Activated gamma-delta T cell (primary cell): ENCODE data around the gene RBM22.
"Not testable (repeated sequence)": the region's sequence is repeated elsewhere in the genome, so short reads cannot be mapped to it uniquely, and the experiment has no call there.

ENCODE experiments used
- DNase-seq: peaks from one replicate; lab custom pipeline; 2025; lab: John Stamatoyannopoulos, UW
- total RNA-seq, 2 donors: gene quantifications; one replicate each; lab custom pipeline; 2026; lab: John Stamatoyannopoulos, UW

RBM22 gene
- total RNA-seq: 123 to 132 reads per million in 2 donors

DNA sequence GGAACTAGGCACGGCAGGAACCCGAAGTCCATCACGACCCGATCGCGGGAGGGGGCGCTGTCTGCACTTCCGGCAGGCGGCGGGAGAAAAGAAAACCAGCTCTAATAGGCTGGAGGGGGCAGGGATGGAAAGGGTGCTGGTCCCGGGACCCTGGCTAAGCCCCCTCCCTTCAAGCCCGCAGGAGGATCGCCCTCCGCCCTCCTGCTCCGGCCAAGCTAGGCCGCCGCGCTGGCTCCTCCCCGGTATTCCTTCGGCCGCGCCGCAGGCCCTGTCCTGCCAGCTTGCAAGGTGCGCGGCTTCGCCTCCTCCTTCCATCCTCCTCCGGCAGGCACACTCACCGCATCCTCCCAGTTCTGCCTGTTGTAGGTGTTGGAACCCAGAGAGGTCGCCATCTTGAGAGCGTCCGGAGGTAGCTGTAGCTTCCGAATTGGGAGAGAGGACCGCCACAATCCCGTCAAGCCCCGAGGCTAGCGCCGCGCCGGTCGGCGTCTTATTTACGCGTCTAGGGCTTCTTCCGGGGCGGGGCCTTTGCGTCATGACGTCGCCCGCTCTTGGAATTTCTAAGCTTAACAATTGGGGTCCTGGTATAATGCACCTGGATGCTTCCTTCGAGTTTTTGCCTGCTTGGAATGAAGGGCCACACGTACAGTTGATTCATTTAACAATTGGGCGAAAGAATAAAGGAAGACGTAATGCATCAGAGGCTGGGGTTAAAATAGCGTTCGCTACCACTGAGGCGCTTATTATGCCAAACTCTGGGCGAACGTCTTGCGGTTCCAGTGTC is at the start of gene RBM22:
TSS of gene RBM22 (minus strand) at position 469 of the 784 bp plus-strand sequence. CDS start at position 392, 77 bp downstream.
- peak; percentile 84 for DNase-seq

DNA sequence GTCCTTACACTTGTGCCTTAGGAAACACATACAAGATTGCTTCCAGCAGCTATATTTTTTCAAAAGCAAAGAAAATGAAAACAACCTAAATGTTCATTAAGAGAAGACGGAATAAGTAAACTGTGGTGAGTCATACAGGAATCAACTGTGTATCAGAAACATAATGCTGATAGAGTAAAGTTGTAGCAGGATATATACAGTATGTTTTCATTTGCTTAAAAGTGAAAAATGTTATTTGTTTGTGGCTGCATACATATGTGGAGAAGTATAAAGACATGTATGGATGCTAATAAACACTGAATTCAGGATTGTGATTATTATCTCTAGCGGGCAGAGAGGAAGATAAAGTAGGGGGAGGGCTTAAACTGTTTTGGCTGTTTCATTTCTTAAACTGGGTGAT is 49.6 kb upstream of the RBM22 start:
- no peak for DNase-seq

GRCh38 chr5:150743142-150743488 is 42.3 kb upstream of the RBM22 start:
- not testable (repeated sequence) for DNase-seq

DNA sequence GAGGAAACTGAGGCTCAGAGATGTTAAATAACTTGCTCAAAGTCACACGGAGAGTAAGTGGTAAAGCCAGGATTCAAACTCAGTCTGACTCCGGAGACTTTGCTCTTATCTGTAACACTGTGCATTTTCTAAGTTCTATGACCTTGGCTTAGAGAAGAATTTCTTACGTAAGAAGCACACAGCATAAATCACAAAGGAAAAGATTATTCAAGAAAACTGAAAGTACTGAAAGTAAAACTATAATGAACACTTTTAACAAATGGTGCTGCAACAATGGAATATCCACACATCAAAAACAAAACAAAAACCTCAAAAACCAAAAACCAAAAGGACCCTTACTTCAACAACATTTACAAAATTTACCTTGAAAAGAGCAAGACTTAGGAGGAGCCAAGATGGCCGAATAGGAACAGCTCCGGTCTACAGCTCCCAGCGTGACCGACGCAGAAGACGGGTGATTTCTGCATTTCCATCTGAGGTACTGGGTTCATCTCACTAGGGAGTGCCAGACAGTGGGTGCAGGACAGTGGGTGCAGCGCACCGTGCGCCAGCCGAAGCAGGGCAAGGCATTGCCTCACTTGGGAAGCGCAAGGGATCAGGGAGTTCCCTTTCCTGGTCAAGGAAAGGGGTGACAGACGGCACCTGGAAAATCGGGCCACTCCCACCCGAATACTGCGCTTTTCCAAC is 41.7 kb upstream of the RBM22 start:
- DNase-seq: not testable (repeated sequence)

DNA sequence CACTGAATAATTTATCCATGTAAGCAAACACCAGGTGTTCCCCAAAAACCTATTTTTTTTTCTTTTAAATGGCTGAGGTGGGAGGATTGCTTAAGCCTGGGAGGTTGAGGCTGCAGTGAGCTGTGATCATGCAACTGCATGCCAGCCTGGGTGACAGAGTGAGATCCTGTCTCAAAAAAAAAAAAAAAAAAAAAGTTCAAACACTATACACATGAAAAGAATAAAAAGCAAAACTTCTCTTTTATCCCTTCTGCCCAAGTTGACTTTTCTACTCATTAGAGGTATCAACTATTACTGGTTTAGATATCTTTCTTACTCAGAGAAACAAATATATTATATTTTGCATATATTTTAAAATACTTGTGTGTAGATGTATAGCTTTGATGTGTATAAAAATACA is 40.1 kb upstream of the RBM22 start:
- no peak for DNase-seq

GRCh38 chr5:150738862-150739261 is 38.0 kb upstream of the RBM22 start:
- DNase-seq: no peak

DNA sequence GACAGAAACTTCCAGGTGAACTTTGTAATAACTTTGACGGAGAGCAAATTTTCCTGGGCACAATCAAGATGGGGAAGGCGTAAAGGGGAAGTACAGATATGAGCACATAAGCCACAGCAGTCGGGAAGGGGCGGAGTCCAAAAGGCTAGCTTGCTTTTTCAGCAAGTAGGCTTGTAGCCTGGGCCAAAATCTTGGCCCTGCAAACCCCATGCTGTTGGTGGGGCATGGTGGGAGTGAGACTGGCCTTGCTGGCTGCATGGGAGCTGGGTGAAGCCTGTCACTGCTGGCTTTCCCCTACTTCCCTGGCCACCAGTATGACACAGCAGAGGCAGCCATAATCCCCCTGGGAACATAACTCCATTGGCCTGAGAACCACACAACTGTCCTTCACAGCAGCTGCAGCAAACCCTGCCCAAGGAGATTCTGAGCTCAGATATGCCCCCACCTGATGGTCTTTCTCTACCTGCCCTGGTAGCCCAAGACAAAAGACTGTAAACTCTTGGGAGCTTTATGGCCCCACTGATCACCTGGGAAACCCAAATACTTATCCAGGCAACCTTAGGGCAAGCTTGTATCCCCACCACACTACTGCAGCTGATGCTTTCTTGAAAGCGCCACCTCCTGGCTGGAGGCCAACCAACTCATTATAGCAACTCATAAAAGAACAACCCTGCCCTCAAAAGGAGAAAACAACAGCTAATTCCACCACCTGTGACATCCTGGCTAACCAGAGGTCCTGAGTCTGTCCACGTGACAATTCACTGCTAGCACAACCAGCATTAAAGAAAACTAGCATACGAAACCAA is 33.9 kb upstream of the RBM22 start:
- no peak for DNase-seq

DNA sequence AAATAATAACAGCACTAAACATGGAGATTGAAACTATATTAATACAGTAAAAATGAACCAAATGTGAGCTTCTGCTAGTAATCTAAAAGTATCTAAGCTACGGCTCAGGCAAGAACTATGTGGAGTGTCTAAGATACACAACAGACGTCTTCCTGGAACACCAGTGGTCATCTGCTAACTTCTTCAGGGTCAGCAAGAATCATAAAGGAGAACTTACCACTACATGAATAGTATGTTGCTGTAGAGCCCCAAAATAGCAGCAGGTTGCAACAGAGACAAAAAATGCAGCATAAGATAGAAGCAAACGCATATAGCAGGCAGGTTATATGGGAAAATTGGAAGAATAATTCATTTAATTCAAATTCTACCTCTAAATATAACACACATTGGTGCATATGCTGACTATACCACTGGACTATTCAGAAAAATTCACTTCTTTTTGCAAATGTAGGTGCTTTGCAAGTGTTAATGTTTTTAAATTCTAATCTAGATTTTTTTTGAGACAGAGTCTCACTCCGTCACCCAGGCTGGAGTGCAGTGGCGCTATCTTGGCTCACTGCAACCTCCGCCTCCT is 30.9 kb upstream of the RBM22 start:
- DNase-seq: no peak

GRCh38 chr5:150729859-150730258 is 29.0 kb upstream of the RBM22 start:
- DNase-seq: no peak

GRCh38 chr5:150723845-150724244 is 23.0 kb upstream of the RBM22 start:
- no peak for DNase-seq

- DNase-seq: no peak
These were observed 9.3 kb upstream of the RBM22 start for GRCh38 chr5:150710165-150710564.

- DNase-seq: no peak
These were observed 6.0 kb upstream of the RBM22 start for GRCh38 chr5:150706776-150707390.

GRCh38 chr5:150703762-150704161 is 2.9 kb upstream of the RBM22 start:
- DNase-seq: no peak

GRCh38 chr5:150700246-150700593 is 642 bp downstream of the RBM22 start:
- no peak for DNase-seq

DNA sequence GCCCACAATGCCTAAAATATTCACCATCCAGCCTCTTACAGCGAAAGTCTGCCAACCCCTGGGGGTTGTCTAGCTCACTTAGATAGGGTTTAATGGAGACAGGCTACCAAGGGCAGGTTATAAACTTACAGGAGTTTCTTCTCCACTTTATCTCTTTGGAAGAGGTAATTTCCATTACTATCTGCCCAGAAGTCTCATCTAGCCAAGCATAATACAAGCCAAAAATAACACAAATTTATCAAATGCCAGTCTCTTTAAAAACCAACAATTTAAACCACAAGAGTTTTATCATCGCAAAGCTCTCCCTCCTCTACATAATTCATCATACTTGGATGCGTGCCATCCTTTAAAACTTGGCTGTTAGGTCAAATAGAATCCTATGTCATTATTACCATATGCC is 6.2 kb downstream of the RBM22 start:
- DNase-seq: no peak

DNA sequence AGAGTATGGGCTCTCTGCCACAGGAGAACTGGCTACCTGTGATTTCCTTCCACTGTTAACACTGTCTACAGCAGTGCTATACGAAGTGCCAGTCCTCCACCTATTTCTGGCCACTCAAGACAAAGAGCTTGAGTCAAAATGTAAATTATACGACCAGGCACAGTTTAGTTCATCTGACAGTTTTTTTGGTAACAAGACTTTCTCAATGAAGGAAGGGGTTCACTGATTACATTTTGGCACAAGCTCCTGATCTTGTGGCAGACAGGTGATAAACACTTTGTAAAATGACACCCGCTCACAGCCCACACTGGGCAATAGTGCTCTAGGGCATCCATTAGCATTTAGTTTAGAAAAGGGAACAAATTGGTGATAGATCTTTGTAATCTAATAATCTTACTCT is 8.6 kb downstream of the RBM22 start:
- no peak for DNase-seq

GRCh38 chr5:150690760-150691159 is 10.1 kb downstream of the RBM22 start:
- no peak for DNase-seq

DNA sequence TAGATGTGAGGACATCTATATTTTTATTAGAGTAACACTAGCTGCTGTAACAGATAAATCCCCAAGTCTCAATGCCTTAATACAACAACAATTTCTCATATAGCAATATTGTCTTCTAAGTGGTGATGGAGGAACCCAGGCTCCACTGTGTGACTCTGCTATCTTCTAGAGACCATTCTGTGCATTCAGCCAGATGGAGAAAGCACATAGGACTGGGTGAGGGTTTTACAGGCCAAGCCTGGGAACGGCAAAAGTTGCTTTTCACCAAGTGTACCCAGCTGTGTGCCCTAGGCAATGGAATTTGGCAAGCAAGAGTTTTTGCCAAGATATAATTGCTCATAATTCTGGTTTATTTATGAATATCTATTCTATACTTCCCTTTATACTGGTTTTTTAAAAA is 11.7 kb downstream of the RBM22 start:
- DNase-seq: no peak

GRCh38 chr5:150676578-150676977 is 24.3 kb downstream of the RBM22 start:
- DNase-seq: no peak

- no peak for DNase-seq
These were observed 25.8 kb downstream of the RBM22 start for GRCh38 chr5:150675069-150675468.

DNA sequence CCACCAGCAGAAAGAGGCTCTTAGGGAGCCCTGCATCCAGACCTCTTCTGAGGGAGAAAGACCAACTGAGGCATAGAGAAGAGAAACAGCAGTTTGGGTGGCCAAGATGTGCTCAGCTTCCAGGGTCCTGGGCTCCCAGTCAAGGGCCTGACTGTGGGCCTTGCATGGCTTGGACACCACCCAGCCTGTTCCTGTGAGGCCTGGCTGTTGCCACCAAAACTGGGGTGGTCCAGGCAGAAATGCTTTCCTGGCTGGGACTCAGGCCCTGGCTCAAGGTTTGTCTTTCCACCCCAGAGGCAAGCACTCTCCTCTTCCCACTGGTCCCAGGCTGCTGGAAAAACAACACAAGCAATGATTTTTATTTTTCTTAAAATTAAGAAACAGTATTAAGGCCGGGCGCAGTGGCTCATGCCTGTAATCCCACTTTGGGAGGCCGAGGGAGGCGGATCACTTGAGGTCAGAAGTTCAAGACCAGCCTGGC is 26.5 kb downstream of the RBM22 start:
- DNase-seq: no peak

DNA sequence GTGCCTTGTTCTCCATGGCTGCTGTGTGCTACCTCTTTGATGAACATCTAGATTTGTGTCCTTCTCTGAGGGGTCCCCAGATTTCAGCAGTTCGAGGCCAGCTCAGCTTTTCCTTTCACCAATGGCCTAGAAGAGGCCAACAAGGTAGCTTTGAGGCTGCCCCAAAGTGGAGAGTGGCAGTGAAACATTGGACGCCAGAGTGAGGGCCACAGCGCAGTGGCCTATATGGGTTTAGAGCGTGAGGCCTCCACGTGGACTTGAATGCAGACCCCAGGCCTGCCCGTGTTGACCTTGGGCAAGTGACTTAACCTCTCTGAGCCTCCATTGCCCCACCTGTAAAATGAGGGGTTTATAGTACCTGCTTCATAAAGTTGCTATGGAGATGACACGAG is 28.0 kb downstream of the RBM22 start:
- no peak for DNase-seq
